Lung microvascular endothelial cell (primary cell): ENCODE measurements around the gene AKAIN1. TPM values are rescaled to one million over a fixed set of nuclear protein-coding genes. Genes with fewer than 3 reads are reported as not detected.

Experiments
- DNase-seq, 2 donors: peaks; one replicate each; pipeline versions ENCODE4 v3.0.0 to v3.0.0-alpha.2; 2010; ENCODE audit warnings: low read depth in 2 of 2
- total RNA-seq: library from RNA; depleted of rRNA; stranded (reverse); fragments of >200 nt; gene quantifications from 2 replicates; pipeline ENCODE4 v1.2.1, GENCODE V29; 2014

The AKAIN1 gene, protein sequence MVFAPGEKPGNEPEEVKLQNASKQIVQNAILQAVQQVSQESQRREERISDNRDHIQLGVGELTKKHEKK
- total RNA-seq, result not detected in 2 replicates

DNA sequence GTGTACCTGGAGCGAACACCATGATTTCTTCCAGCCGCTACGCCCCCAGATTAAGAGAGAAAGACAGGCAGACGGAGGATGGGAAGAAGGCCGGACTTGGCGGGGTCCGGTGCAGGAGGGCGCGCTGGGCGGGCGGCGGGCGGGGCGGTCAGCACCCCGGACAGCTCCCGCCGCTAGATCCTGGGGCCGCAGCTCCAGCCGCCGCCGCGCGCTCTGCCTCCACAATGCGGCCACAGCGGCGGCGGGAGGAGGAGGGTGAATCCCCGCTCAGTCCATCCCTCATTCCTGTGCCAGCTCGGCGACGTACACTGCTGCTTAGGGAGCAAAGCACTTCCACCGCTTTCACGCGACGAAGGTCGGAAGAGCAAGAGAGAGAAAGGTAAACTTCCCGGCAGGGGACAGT, at the start of gene AKAIN1:
TSS of gene AKAIN1 (minus strand) at position 226 of the 403 bp plus-strand sequence. CDS start at position 22, 204 bp downstream.
- peak; percentile 31 to 49 for DNase-seq

DNA sequence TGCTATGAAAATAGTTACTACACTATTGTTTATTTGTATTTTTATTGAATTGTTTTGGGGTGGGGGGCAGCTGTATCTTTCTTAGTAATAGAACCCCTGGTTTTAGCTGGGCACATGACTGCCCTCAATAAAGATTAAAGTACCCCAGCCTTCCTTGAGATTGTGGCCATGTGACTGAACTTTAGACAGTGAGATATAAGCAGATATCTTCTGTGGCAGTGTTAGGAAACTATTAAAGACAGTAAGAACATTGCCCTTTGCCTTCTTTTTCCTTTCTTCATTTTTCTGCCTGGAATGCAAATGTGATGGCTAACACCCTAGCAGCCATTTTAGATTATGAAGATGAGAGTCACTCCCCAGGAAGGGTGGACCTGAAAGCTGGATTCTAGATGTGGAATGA, 47.9 kb upstream of the AKAIN1 start:
- DNase-seq, result no peak

DNA sequence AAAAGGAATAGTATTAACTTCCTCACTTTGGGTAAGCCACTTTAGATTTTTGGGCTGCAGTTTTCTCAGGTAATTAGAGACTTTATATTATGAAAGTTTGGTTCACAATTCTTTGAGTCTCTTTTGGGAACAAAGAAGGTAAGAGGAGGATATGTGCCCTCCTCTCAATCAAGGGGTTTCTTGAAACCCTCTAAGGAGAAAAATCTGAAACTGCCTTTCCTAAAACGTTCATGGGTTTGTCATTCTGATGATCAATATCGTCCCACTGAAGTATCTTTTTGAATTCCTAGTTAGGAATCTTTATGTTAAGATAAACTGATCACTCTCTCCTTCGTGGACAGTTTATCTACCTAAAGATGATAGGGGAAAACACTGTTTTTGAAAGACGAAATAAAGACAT, 42.4 kb upstream of the AKAIN1 start:
- no peak for DNase-seq

DNA sequence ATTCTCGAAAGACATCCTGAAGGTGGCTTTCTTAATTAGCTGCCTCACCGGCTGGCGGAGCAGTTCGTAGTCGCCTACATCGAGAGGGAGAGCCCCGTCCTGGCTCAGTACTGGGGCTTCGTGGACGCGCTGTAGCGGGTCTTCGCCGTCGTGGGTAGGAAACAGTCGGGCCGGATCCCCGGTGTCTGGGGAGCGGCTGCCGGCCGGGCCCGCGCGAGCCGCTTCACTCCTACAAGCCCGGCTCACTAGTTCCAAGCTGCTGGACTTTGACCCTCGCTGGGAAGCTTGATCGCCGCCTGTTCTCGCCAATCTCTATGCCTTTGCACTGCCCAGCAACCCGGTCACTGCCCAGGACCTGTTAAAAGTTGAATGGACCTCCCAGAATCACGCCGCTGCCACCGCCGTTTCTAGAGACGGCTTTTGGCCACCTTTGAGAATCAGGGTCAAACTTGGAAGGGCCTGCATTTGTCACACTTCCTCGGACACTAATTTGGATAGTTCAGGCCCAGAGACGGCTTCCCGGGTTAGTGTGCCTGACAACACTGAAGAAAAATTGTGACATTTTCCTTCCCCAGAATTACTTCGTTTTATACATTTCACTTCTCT, 41.4 kb upstream of the AKAIN1 start:
- peak; percentile 45 to 49 for DNase-seq

DNA sequence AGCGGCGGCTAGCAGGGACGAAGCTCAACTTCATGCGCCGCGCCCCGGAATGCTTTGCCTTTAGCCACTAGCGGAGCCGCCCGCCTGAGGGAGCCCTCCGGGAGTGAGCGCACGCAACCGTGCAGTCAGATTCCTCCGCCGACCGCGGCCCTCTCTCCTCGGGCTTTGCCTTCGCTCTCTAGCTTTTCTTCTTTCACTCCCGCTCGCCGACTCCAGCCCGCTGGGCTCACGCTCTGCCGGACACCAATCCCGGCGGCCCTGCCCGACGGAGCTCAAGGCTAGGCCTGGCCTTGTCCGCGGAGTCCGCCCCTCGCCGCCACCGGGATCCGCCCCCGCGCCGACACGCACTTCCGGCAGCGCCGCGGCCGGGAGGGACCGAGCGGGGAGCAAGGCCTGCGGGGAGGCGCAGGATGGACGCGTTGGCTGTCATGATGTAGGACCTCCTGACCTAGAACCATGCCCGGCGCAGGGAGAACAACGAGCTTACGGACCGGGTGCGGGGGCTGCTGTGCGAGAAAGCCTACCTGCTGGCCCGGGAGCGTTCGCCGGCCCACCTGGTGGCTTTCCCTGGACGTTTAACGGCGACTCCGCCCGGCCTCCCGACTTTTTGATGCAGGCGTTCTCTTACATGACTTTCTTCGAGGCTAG, 40.8 kb upstream of the AKAIN1 start:
- peak; percentile 92 to 95 for DNase-seq

GRCh38 chr18:5237083-5237722, 40.1 kb upstream of the AKAIN1 start:
- DNase-seq, result no peak

GRCh38 chr18:5214583-5215351, 17.7 kb upstream of the AKAIN1 start:
- DNase-seq, result no peak

- no peak for DNase-seq
Measured at GRCh38 chr18:5207471-5208150, 10.6 kb upstream of the AKAIN1 start.

DNA sequence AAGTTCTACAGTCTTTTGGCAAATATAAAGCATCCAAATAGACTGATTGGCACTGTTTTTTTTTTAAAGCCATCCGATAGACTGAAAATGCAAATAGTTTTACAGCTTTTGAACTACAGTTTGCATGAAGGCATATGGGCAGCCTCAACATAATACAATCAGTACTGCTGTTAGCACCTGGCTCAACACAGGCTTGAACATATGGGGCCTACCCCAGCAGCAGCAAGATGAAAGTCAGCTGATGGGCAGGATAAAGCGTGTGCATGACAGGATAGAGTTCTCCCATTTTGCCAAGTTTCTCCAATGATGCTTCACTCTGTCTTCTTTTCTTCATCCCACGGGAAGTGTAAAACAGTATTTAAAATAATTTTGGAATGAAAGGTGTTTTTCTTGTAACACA, 1.3 kb upstream of the AKAIN1 start:
- no peak for DNase-seq

DNA sequence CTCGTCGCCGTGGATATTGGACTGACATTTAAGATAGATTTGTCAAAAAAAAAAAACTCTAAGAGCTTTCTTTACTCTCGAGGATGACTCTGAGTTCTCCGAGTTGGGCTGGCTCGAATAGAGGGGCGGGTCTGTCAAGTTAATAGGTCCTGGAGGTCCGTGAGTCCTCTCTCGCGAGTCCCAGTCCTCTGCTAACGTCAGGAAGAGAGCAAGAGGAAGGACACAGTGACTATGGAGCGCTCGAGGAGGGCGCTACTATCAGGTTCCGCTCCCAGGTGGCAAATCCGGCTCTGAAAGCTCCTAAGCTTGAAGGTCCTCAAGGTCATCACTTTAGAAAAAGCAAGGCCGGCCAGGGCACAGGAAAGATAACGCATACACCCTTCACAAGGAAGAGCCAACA, 404 bp upstream of the AKAIN1 start:
- DNase-seq, result no peak

GRCh38 chr18:5196253-5197031, 615 bp downstream of the AKAIN1 start:
- no peak for DNase-seq

- no peak for DNase-seq
Measured at GRCh38 chr18:5195656-5196055, 1.4 kb downstream of the AKAIN1 start.

GRCh38 chr18:5180254-5180653, 16.8 kb downstream of the AKAIN1 start:
- DNase-seq, result no peak

DNA sequence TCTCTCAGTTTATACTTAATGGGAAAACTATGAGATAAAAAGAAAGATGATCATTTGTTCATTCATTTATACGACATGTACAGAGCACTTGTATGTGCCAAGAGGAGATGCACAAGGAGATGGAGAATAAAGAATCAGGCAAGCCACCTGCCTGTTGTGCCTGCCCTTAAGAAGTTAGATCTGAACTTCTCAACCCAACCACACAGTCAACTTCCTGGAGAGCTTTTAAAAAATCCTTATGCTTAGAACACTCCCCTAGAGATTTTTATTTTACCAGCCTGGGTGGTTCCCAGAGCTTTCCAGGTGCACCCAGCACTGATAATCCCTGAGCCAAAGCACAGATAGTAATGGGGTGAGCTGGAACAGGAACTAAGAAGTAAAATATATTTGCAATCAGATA, 18.5 kb downstream of the AKAIN1 start:
- no peak for DNase-seq

- DNase-seq, result no peak
Measured at GRCh38 chr18:5175378-5175777, 21.7 kb downstream of the AKAIN1 start.

DNA sequence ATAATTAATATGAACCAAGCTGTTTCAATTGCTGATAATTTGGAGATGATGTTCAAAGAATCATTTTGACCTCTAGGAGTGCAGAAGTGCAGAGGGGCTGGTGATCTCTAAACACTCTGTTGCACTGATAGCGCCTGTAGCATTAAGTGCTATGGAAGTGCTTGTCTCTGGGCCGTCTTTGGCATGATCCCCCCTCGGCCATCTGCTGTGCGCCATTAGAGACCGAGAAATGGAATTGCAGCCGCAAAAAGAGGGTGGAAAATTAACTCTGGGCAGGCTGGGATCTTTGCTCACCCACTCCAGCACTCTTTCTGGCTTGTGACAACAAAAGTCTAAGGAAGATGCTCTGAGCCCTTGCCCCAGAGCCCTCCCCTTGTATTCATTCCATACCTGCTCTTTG, 23.4 kb downstream of the AKAIN1 start:
- DNase-seq, result no peak

GRCh38 chr18:5173236-5173635, 23.8 kb downstream of the AKAIN1 start:
- DNase-seq, result no peak

GRCh38 chr18:5167831-5168230, 29.2 kb downstream of the AKAIN1 start:
- DNase-seq, result no peak

DNA sequence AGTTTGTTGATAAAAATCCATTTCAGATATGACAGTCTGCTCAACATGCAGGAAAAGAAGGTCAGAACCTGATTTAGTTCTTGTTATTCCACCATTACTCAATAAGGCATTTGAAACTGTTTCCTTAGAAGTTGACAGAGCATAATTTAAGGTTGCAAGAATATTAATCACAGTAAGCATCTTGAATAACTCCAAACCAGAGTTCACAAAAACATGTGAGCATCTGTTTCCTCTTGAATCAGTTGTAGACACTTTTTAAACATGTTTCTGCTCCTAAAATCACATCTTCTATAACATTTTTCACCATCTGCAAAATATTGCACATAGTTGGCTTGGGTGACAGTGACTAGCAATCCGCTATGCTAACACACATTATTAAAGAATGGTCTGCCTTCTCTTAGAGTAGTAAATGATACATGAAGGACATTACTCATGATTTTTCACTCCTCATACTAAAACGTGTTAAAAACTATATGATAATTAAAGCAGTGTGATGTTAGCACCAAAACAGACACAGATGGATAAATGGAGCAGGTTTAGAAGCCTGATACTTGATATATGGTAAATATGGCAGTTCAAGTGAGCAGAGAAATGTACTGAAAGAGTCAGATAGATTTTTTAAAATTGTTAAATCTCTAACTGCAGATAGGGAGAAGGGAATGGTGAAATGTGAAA, 30.3 kb downstream of the AKAIN1 start:
- no peak for DNase-seq

GRCh38 chr18:5164903-5165302, 32.2 kb downstream of the AKAIN1 start:
- DNase-seq, result no peak
